KOPT-K1 (cell line): ENCODE results near the gene MRTFA.
A peak's percentile ranks its signal among the peaks of the same experiment; 100 is the strongest.
"Not testable (repeated sequence)": the region's sequence is repeated elsewhere in the genome, so short reads cannot be mapped to it uniquely, and the experiment has no call there.

Experiments used
- H3K27ac ChIP-seq: fragments of 200-600 bp; sonication (generic); 2 replicates; pipeline ENCODE4 v1.5.1; 2016; ENCODE audit warnings: antibody characterized with exemption, mild to moderate bottlenecking, low read depth, low read length; ENCODE audit not compliant: poor library complexity, severe bottlenecking
- H3K36me3 ChIP-seq: fragments of 200-600 bp; sonication (generic); 2 replicates; pipeline ENCODE4 v1.5.1; 2017; ENCODE audit warnings: antibody characterized with exemption, mild to moderate bottlenecking, low read length, moderate library complexity; ENCODE audit not compliant: insufficient read depth
- H3K9me3 ChIP-seq: fragments of 200-600 bp; sonication (generic); 2 replicates; pipeline ENCODE4 v1.5.1; 2017; ENCODE audit warnings: antibody characterized with exemption, low read length, mild to moderate bottlenecking; ENCODE audit not compliant: insufficient read depth, poor library complexity, severe bottlenecking

MRTFA gene

GRCh38 chr22:40400159-40400558 lies 236.4 kb downstream of the MRTFA start:
- Histone ChIP-seq H3K27ac (peak overlapping the region; percentile 61), H3K36me3 (peaks cover 31% of the 10 kb centered on the region), H3K9me3 (no peaks in the 10 kb centered on the region)

- H3K9me3 ChIP-seq, result no peaks in the 10 kb centered on the region
- peak overlapping the region; percentile 61 for H3K27ac ChIP-seq
- H3K36me3 ChIP-seq, result peaks cover 26% of the 10 kb centered on the region
Observed at GRCh38 chr22:40399621-40400020, 236.9 kb downstream of the MRTFA start.

- H3K9me3 ChIP-seq, result no peaks in the 10 kb centered on the region
- H3K27ac ChIP-seq, result no peak overlapping the region
- peaks cover 4% of the 10 kb centered on the region; the same call in 1 of the 2 replicates for H3K36me3 ChIP-seq
Observed at GRCh38 chr22:40397396-40397795, 239.1 kb downstream of the MRTFA start.

- no peak overlapping the region for H3K27ac ChIP-seq
- no peaks in the 10 kb centered on the region for H3K9me3 ChIP-seq
- H3K36me3 ChIP-seq, result no peaks in the 10 kb centered on the region
Observed at GRCh38 chr22:40396882-40397281, 239.6 kb downstream of the MRTFA start.

- Histone ChIP-seq H3K36me3 (no peaks in the 10 kb centered on the region), H3K9me3 (no peaks in the 10 kb centered on the region), H3K27ac (no peak overlapping the region)
Observed at GRCh38 chr22:40395607-40396006, 240.9 kb downstream of the MRTFA start.

- H3K27ac ChIP-seq, result peak overlapping the region; percentile 13
- no peaks in the 10 kb centered on the region for H3K36me3 ChIP-seq
- H3K9me3 ChIP-seq, result no peaks in the 10 kb centered on the region
Observed at GRCh38 chr22:40394607-40395006, 241.9 kb downstream of the MRTFA start.

GRCh38 chr22:40392618-40393017 lies 243.9 kb downstream of the MRTFA start:
- Histone ChIP-seq H3K36me3 (no peaks in the 10 kb centered on the region), H3K27ac (no peak overlapping the region), H3K9me3 (no peaks in the 10 kb centered on the region)

- Histone ChIP-seq H3K36me3 (no peaks in the 10 kb centered on the region), H3K27ac (no peak overlapping the region), H3K9me3 (no peaks in the 10 kb centered on the region)
Observed at GRCh38 chr22:40391417-40391816, 245.1 kb downstream of the MRTFA start.

GRCh38 chr22:40388231-40388630 lies 248.3 kb downstream of the MRTFA start:
- no peaks in the 10 kb centered on the region for H3K9me3 ChIP-seq
- no peak overlapping the region for H3K27ac ChIP-seq
- no peaks in the 10 kb centered on the region for H3K36me3 ChIP-seq

GRCh38 chr22:40387746-40388145 lies 248.8 kb downstream of the MRTFA start:
- Histone ChIP-seq H3K9me3 (no peaks in the 10 kb centered on the region), H3K27ac (no peak overlapping the region), H3K36me3 (no peaks in the 10 kb centered on the region)

GRCh38 chr22:40385036-40385782 lies 251.3 kb downstream of the MRTFA start:
- Histone ChIP-seq H3K36me3 (no peaks in the 10 kb centered on the region), H3K27ac (peak overlapping the region; percentile 70), H3K9me3 (no peaks in the 10 kb centered on the region)

- H3K36me3 ChIP-seq, result no peaks in the 10 kb centered on the region
- H3K9me3 ChIP-seq, result no peaks in the 10 kb centered on the region
- H3K27ac ChIP-seq, result no peak overlapping the region
Observed at GRCh38 chr22:40383905-40384304, 252.6 kb downstream of the MRTFA start.

GRCh38 chr22:40381461-40381860 lies 255.1 kb downstream of the MRTFA start:
- no peak overlapping the region for H3K27ac ChIP-seq
- no peaks in the 10 kb centered on the region for H3K36me3 ChIP-seq
- H3K9me3 ChIP-seq, result no peaks in the 10 kb centered on the region

- H3K27ac ChIP-seq, H3K36me3 ChIP-seq, H3K9me3 ChIP-seq: not testable (repeated sequence)
Observed at GRCh38 chr22:40378448-40378847, 258.1 kb downstream of the MRTFA start.

- H3K36me3 ChIP-seq, result peaks cover 13% of the 10 kb centered on the region
- no peaks in the 10 kb centered on the region for H3K9me3 ChIP-seq
- H3K27ac ChIP-seq, result no peak overlapping the region
Observed at GRCh38 chr22:40377931-40378330, 258.6 kb downstream of the MRTFA start.

- Histone ChIP-seq H3K27ac (no peak overlapping the region), H3K36me3 (peaks cover 17% of the 10 kb centered on the region), H3K9me3 (no peaks in the 10 kb centered on the region)
Observed at GRCh38 chr22:40376149-40376548, 260.4 kb downstream of the MRTFA start.
